K562 (cell line): ENCODE results near the gene UBE2M. TPM values are rescaled to one million over a fixed set of nuclear protein-coding genes. Genes with fewer than 3 reads are reported as not detected.
A peak's percentile ranks its signal among the peaks of the same experiment; 100 is the strongest.

Source experiments
- ARID3B ChIP-seq: fragments of 250-450 bp; sonication (Bioruptor Pico); IDR thresholded peaks from 2 replicates; pipeline ENCODE4 v1.4.0; 2020; ENCODE audit warnings: borderline replicate concordance
- ATF1 ChIP-seq, 2 experiments: fragments of 450-650 bp in 1 of 2; IDR thresholded peaks; 2 replicates each; pipeline ENCODE4 v1.6.1; 2016; ENCODE audit warnings: missing compliant biosample characterization in 1 of 2, missing genetic modification characterization in 1 of 2
- CAMTA2 ChIP-seq: fragments of 250-450 bp; sonication (Bioruptor Pico); conservative IDR thresholded peaks from 2 replicates; pipeline ENCODE4 v1.5.1; 2022
- CBX3 ChIP-seq, 2 experiments: IDR thresholded peaks; 1 replicate in 1 of 2; 2 replicates in 1 of 2; pipeline ENCODE4 v1.6.1; 2012; ENCODE audit warnings: inconsistent platforms in 2 of 2, low read length in 2 of 2, borderline replicate concordance in 1 of 2, control low read depth in 1 of 2
- CREB3L1 ChIP-seq: fragments of 450-650 bp; IDR thresholded peaks from 2 replicates; pipeline ENCODE4 v1.6.1; 2014; ENCODE audit warnings: low read depth, mild to moderate bottlenecking, moderate library complexity, borderline replicate concordance
- E2F3 ChIP-seq: fragments of 250-450 bp; sonication (Bioruptor Pico); IDR thresholded peaks from 2 replicates; pipeline ENCODE4 v1.4.0; 2020; ENCODE audit warnings: mild to moderate bottlenecking
- HDAC1 ChIP-seq, 2 experiments: fragments of 450-650 bp; IDR thresholded peaks; 2 replicates each; pipeline ENCODE4 v1.6.1; 2016 to 2017; ENCODE audit warnings: inconsistent platforms in 1 of 2, mild to moderate bottlenecking in 1 of 2, moderate library complexity in 1 of 2
- HNRNPH1 ChIP-seq: fragments of 200-400 bp; formaldehyde crosslinking; optimal IDR thresholded peaks from 2 replicates; pipeline ENCODE3; 2017; ENCODE audit warnings: low read depth, mild to moderate bottlenecking, low read length, moderate library complexity
- IRF2 ChIP-seq: sonication (generic); formaldehyde crosslinking; IDR thresholded peaks from 2 replicates; pipeline ENCODE4 v1.8.1; 2022; ENCODE audit warnings: mild to moderate bottlenecking, missing genetic modification reagents
- KDM5B ChIP-seq: fragments of 200-600 bp; sonication (generic); IDR thresholded peaks from 2 replicates; pipeline ENCODE4 v1.6.1; 2012; ENCODE audit warnings: low read depth, mild to moderate bottlenecking, moderate library complexity, low read length, control low read depth, inconsistent platforms; ENCODE audit not compliant: insufficient replicate concordance
- KLF1 ChIP-seq: fragments of 450-650 bp; IDR thresholded peaks from 2 replicates; pipeline ENCODE4 v1.6.1; 2016; ENCODE audit warnings: missing genetic modification characterization, missing compliant biosample characterization
- LCOR ChIP-seq: sonication (generic); formaldehyde crosslinking; IDR thresholded peaks from 2 replicates; pipeline ENCODE4 v1.8.0; 2022; ENCODE audit warnings: mild to moderate bottlenecking, missing genetic modification reagents
- MAFF ChIP-seq: IDR thresholded peaks from 2 replicates; pipeline ENCODE4 v1.6.1; 2012; ENCODE audit warnings: low read length, improper control_type of control experiment
- MYNN ChIP-seq, 2 experiments: sonication (generic); formaldehyde crosslinking in 1 of 2; IDR thresholded peaks; 2 replicates each; pipeline versions ENCODE4 v1.5.0 to v1.6.1; 2016 to 2020; ENCODE audit warnings: antibody characterized with exemption in 1 of 2, missing genetic modification reagents in 1 of 2
- NCOA2 ChIP-seq, 2 experiments: fragments of 450-650 bp; IDR thresholded peaks; 2 replicates each; pipeline ENCODE4 v1.6.1; 2018; ENCODE audit warnings: mild to moderate bottlenecking in 2 of 2, moderate library complexity in 1 of 2; ENCODE audit not compliant: partially characterized antibody in 2 of 2
- PHB2 ChIP-seq: fragments of 450-650 bp; IDR thresholded peaks from 2 replicates; pipeline ENCODE4 v1.6.1; 2017; ENCODE audit warnings: low read depth
- POLR2AphosphoS5 ChIP-seq: IDR thresholded peaks from 2 replicates; pipeline ENCODE4 v1.6.1; 2011; ENCODE audit warnings: mild to moderate bottlenecking, low read depth, low read length, moderate library complexity; ENCODE audit not compliant: control insufficient read depth, insufficient read depth
- RBBP5 ChIP-seq: fragments of 200-600 bp; sonication (generic); IDR thresholded peaks from 2 replicates; pipeline ENCODE4 v1.6.1; 2012; ENCODE audit warnings: borderline replicate concordance, mild to moderate bottlenecking, low read length, control low read depth, inconsistent platforms; ENCODE audit not compliant: insufficient read depth, poor library complexity, severe bottlenecking
- RBM39 ChIP-seq: fragments of 200-400 bp; formaldehyde crosslinking; optimal IDR thresholded peaks from 2 replicates; pipeline ENCODE3; 2018; ENCODE audit warnings: low read depth, low read length
- RFX5 ChIP-seq: IDR thresholded peaks from 2 replicates; pipeline ENCODE4 v1.6.1; 2011; ENCODE audit warnings: low read depth, mild to moderate bottlenecking, improper control_type of control experiment, low read length
- SMARCB1 ChIP-seq: IDR thresholded peaks from 2 replicates; pipeline ENCODE4 v1.6.1; 2011; ENCODE audit warnings: improper control_type of control experiment, low read depth; ENCODE audit not compliant: insufficient read length
- TCF7 ChIP-seq: sonication (generic); IDR thresholded peaks from 2 replicates; pipeline ENCODE4 v1.6.1; 2016; ENCODE audit warnings: antibody characterized with exemption, borderline replicate concordance
- U2AF2 ChIP-seq: fragments of 200-400 bp; formaldehyde crosslinking; optimal IDR thresholded peaks from 2 replicates; pipeline ENCODE3; 2017; ENCODE audit warnings: low read depth, mild to moderate bottlenecking, low read length
- ZC3H8 ChIP-seq: fragments of 450-650 bp; IDR thresholded peaks from 2 replicates; pipeline ENCODE4 v1.6.1; 2017
- ZNF551 ChIP-seq: fragments of 250-450 bp; sonication (Bioruptor Pico); IDR thresholded peaks from 2 replicates; pipeline ENCODE4 v1.5.0; 2021; ENCODE audit warnings: mild to moderate bottlenecking, moderate library complexity
- ZNF699 ChIP-seq: fragments of 250-450 bp; sonication (Bioruptor Pico); IDR thresholded peaks from 2 replicates; pipeline ENCODE4 v1.8.0; 2021; ENCODE audit warnings: mild to moderate bottlenecking, moderate library complexity; ENCODE audit not compliant: insufficient replicate concordance
- polyA plus RNA-seq, 8 experiments: library from polyadenylated mRNA; depleted of rRNA in 4 of 8; stranded (reverse) in 5 of 8; unstranded in 3 of 8; fragments of >200 nt; fragmentation: Nextera tagmentation in 2 of 8; fragmentation: Illumina TruSeq in 1 of 8; extraction: Ambion mirVana in 2 of 8; extraction: Trizol in 1 of 8; gene quantifications; 2 replicates each; pipeline versions ENCODE4 v1.2.1 to v1.2.3, GENCODE V29; 2011 to 2014; ENCODE audit warnings: inconsistent platforms in 1 of 8, missing spikeins in 1 of 8
- total RNA-seq, 7 experiments: library from RNA; depleted of rRNA in 6 of 7; stranded (reverse); fragments of >200 nt in 6 of 7; fragmentation: Illumina TruSeq in 2 of 7; extraction: Trizol in 2 of 7; gene quantifications; 2 replicates each; pipeline versions ENCODE4 v1.2.1 to v1.2.3, GENCODE V29; 2011 to 2021; ENCODE audit warnings: low replicate concordance in 1 of 7

The UBE2M gene
- total and polyA plus RNA-seq, 9 of the 15 experiments (the other 6 are each of a cell fraction or from before 2014, with no cell fraction given) = 0.92 to 163 (median 85.7) TPM

- TF ChIP-seq E2F3 (CRISPR knock-in tag) (peak; percentile 84; the same call in 1 of the 2 replicates), NCOA2 (IDR thresholded peaks at IDR 0.05; ENCODE audit: partially characterized antibody in 2 of 2) (no peak), POLR2AphosphoS5 (peak; percentile 80), CBX3 (IDR thresholded peaks at IDR 0.05; ENCODE audit: borderline replicate concordance in 1 of 2, low read length in 2 of 2) (peak in 1 of 2 experiments; percentile 72; a peak in 2 of 3 replicates), IRF2 (CRISPR knock-in tag) (no peak; the same call in 1 of the 2 replicates), U2AF2 (no peak), RBBP5 (peak; percentile 65), TCF7 (peak; percentile 87; the same call in 1 of the 2 replicates), MAFF (no peak), ARID3B (no peak), ZC3H8 (no peak), SMARCB1 (no peak), ZNF551 (CRISPR knock-in tag) (no peak), ATF1 (CRISPR knock-in tag; IDR thresholded peaks at IDR 0.05) (peak; percentile 82), ATF1 (tag; IDR thresholded peaks at IDR 0.05) (peak; percentile 91), RFX5 (no peak), PHB2 (no peak), ZNF699 (no peak), HNRNPH1 (no peak), LCOR (CRISPR knock-in tag) (peak; percentile 86), KDM5B (peak; percentile 87), HDAC1 (IDR thresholded peaks at IDR 0.05) (peak; percentile 66 to 82; a peak in 3 of 4 replicates), MYNN (IDR thresholded peaks at IDR 0.05) (peak; percentile 65), MYNN (CRISPR knock-in tag; IDR thresholded peaks at IDR 0.05) (no peak), KLF1 (tag) (peak; percentile 86), CAMTA2 (CRISPR knock-in tag) (peak; percentile 57; the same call in 1 of the 2 replicates), CREB3L1 (peak; percentile 71; the same call in 1 of the 2 replicates), RBM39 (no peak)
Measured at GRCh38 chr19:58519355-58520256, 38.8 kb downstream of the UBE2M start, which contains the start of gene ZBTB45 (continued).
